ENCODE data around the gene CAV3. TPM values are rescaled to one million over a fixed set of nuclear protein-coding genes. Genes with fewer than 3 reads are reported as not detected.

CAV3 gene
- total RNA-seq, 4 donors from 2014 or later = not detected

DNA sequence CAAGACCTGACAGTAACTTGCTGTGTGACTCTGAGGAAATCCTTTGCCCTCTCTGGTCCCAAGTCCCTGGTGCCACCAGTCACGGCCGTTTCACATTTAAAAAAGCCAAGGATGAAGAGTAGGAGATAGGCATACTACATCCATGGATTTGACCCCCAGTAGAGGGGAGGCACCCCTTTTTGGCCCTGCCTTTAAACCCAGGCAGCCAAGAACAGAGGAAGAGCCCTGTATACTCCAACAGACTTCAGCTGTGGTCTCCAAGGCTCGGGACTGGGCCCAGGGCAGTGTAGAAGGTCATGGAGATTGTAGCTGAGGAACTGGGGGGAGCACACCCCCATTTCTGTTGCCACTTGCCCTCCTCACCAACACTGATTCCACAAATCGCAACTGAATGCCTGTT, 3.7 kb downstream of the CAV3 start:
- no peaks in the 10 kb centered on the region for H3K36me3 ChIP-seq
- DNase-seq = no peak
- H3K27me3 ChIP-seq = no peaks in the 10 kb centered on the region
- TF ChIP-seq POLR2A (IDR thresholded peaks at IDR 0.05) = no peak
- TF ChIP-seq, protein P1, sequence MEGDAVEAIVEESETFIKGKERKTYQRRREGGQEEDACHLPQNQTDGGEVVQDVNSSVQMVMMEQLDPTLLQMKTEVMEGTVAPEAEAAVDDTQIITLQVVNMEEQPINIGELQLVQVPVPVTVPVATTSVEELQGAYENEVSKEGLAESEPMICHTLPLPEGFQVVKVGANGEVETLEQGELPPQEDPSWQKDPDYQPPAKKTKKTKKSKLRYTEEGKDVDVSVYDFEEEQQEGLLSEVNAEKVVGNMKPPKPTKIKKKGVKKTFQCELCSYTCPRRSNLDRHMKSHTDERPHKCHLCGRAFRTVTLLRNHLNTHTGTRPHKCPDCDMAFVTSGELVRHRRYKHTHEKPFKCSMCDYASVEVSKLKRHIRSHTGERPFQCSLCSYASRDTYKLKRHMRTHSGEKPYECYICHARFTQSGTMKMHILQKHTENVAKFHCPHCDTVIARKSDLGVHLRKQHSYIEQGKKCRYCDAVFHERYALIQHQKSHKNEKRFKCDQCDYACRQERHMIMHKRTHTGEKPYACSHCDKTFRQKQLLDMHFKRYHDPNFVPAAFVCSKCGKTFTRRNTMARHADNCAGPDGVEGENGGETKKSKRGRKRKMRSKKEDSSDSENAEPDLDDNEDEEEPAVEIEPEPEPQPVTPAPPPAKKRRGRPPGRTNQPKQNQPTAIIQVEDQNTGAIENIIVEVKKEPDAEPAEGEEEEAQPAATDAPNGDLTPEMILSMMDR (IDR thresholded peaks at IDR 0.05) = no peak
- H3K9me3 ChIP-seq = no peaks in the 10 kb centered on the region
- no peaks in the 10 kb centered on the region for H3K4me1 ChIP-seq
- no peak overlapping the region for H3K4me3 ChIP-seq
- no peak overlapping the region for H3K27ac ChIP-seq
- intact Hi-C loops (cut with DNase I; ENCODE audit: low total_unique reads) = no loop called here

DNA sequence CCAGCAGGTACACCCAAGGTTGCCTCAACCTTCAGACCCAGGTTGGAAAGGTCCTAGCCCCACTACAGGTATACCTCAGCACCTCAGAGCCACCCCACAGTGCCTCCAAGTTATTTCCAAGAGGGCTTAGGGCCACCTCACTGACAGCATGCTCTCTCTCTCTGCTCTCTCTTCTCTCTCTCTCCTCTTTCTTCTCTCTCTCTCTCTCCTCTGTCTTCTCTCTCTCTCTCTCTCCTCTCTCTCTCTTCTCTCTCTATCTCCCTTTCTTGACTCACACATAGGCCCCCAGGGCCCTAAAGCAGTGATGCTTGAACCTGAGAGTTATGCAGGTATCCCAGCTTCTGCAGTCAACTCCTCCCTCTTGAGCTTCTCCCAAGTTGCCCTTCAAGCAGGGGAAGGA, 4.2 kb downstream of the CAV3 start:
- no peak for DNase-seq
- intact Hi-C loops (cut with DNase I; ENCODE audit: low total_unique reads) = no loop called here
- no peaks in the 10 kb centered on the region for H3K36me3 ChIP-seq
- H3K27ac ChIP-seq = no peak overlapping the region
- TF ChIP-seq POLR2A (IDR thresholded peaks at IDR 0.05) = no peak
- TF ChIP-seq, protein P1 (IDR thresholded peaks at IDR 0.05) = no peak
- H3K9me3 ChIP-seq = no peaks in the 10 kb centered on the region
- H3K4me3 ChIP-seq = no peak overlapping the region
- no peaks in the 10 kb centered on the region for H3K4me1 ChIP-seq
- no peaks in the 10 kb centered on the region for H3K27me3 ChIP-seq

DNA sequence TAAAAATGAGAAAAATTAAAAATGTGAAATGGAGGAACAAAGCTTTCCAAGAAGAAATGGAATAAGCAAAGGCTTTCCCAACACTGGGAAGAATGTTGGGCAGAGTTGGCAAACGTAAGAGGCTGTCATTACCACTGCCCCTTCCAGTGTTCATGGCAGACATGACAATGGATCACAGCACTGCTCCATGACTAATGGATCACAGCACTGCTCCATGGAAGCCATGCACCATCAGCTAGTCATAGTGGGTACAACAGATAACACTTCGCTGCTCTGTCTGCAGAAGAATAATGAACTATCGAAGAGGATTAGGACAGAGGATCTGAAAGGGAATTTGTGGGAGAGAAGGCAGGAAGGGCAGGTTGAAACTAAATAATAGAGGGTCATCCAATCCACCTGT, 5.0 kb downstream of the CAV3 start:
- no peak for DNase-seq
- no peak for TF ChIP-seq POLR2A (IDR thresholded peaks at IDR 0.05)
- TF ChIP-seq, protein P1 (IDR thresholded peaks at IDR 0.05) = no peak
- Histone ChIP-seq H3K4me3 (no peak overlapping the region), H3K9me3 (no peaks in the 10 kb centered on the region), H3K27me3 (no peaks in the 10 kb centered on the region), H3K27ac (no peak overlapping the region), H3K36me3 (no peaks in the 10 kb centered on the region), H3K4me1 (no peaks in the 10 kb centered on the region)
- intact Hi-C loops (cut with DNase I; ENCODE audit: low total_unique reads) = no loop called here

DNA sequence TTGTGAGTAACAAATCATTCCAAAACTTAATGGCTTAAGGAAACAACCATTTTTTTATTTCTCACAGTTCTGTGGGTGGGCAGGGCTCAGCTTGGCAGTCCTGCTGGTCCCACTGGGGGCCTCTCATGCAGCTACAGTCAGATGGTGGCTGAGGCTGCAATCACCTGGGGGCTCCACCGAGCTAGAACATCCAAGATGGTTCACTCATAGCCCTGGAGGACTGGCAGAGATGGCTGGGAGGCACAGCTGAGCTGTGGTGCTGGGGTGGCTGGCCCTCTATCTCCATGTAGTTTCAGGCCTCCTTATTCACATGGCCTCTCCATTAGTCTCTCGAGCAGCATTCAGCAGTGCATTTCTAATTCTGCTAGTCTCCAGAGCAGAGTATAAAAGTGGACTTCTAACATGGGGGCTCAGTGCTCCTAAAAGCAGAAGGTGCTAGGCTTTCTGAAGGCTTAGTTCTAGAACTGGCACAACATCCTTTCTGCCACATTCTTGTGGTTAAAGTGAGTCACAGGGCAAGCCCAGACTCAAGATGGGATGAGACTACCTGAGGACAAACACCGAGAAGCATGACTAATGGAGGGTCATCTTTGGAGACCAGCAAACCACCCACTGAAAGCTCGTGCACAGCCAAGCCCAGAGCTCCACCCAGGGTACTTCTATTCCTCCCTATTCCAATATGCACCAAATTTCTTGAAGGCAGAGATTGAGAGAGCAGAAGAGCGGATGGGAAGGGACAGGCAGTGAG, 6.3 kb downstream of the CAV3 start:
- no peak overlapping the region for H3K4me3 ChIP-seq
- TF ChIP-seq, protein P1 (IDR thresholded peaks at IDR 0.05) = no peak
- no peak for TF ChIP-seq POLR2A (IDR thresholded peaks at IDR 0.05)
- no peaks in the 10 kb centered on the region for H3K4me1 ChIP-seq
- no peaks in the 10 kb centered on the region for H3K27me3 ChIP-seq
- intact Hi-C loops (cut with DNase I; ENCODE audit: low total_unique reads) = no loop called here
- DNase-seq = no peak
- no peaks in the 10 kb centered on the region for H3K9me3 ChIP-seq
- H3K36me3 ChIP-seq = no peaks in the 10 kb centered on the region
- no peak overlapping the region for H3K27ac ChIP-seq

DNA sequence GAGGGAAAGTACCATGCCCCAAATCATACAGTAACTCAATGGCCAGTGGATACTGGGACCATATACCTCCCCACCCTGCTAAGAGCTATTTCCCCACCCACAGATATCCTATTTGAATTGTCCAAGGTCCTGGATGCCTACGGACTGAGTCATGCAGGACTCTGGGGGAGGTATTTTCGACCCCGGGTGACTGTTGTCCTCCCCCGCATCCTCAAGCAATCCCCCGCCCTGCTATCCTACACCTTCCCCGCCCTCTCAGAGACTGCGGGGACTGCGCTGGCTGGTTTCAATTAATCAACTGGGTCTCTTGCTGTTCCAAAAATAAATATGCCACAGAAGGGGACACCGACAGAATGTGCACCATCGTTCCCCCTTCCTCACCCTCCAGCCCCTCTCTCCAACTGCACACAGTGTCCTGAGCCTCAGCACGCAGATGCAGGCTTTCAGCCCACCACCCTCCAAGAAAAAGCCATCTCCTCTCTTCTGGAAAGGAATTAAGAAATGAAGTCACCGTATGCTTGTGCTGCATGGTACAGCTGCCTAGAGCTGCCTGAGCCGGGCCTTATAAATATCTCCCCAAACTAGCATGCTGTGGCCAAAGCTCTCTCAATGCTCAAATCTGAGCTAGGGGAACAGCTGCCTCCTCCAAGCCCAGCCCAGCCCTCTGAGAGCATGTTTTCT, 8.1 kb downstream of the CAV3 start:
- TF ChIP-seq, protein P1 (IDR thresholded peaks at IDR 0.05) = no peak
- TF ChIP-seq POLR2A (IDR thresholded peaks at IDR 0.05) = no peak
- Histone ChIP-seq H3K27ac (no peak overlapping the region), H3K4me1 (no peaks in the 10 kb centered on the region), H3K36me3 (no peaks in the 10 kb centered on the region), H3K9me3 (no peaks in the 10 kb centered on the region), H3K4me3 (no peak overlapping the region), H3K27me3 (no peaks in the 10 kb centered on the region)
- intact Hi-C loops (cut with DNase I; ENCODE audit: low total_unique reads) = no loop called here
- peak in 1 of 2 donors; percentile 35 for DNase-seq
